H1 (cell line): Measurements from ENCODE around the gene HIPK2. TPM values are rescaled to one million over a fixed set of nuclear protein-coding genes. Genes with fewer than 3 reads are reported as not detected.

Source experiments
- SIX5 ChIP-seq: IDR thresholded peaks from 2 replicates; pipeline ENCODE4 v1.6.1; 2011; ENCODE audit warnings: mild to moderate bottlenecking, low read depth, low read length
- TCF12 ChIP-seq: IDR thresholded peaks from 2 replicates; pipeline ENCODE4 v1.6.1; 2011; ENCODE audit warnings: low read depth, mild to moderate bottlenecking, low read length
- polyA plus RNA-seq, 7 experiments: library from polyadenylated mRNA; depleted of rRNA in 3 of 7; stranded (reverse) in 5 of 7; unstranded in 2 of 7; fragments of >200 nt in 5 of 7; fragments of 200-250 nt in 2 of 7; gene quantifications; 1 replicate in 5 of 7; 2 replicates in 1 of 7; 4 replicates in 1 of 7; pipeline versions ENCODE4 v1.2.1 to v1.2.3, GENCODE V29; 2011 to 2013; ENCODE audit warnings: missing spikeins in 2 of 7, mixed read lengths in 2 of 7
- total RNA-seq: library from RNA; stranded (reverse); fragmentation: NEBNext Ultra II Directional; extraction: Animal tissue kit (Norgen Biotek cat#: 25700); gene quantifications from 2 replicates; pipeline ENCODE4 v1.2.1, GENCODE V29; 2021
- TF ChIP-seq, protein P1 (sequence below), 3 experiments: IDR thresholded peaks; 1 replicate in 2 of 3; 2 replicates in 1 of 3; pipeline versions ENCODE4 v1.5.1 to v1.6.1; 2011; ENCODE audit warnings: low read length in 3 of 3, mild to moderate bottlenecking in 3 of 3, inconsistent platforms in 2 of 3, low read depth in 1 of 3, moderate library complexity in 1 of 3; ENCODE audit not compliant: insufficient read depth in 1 of 3; ENCODE audit errors: control extremely low read depth in 1 of 3

Gene HIPK2
- total and polyA plus RNA-seq, 2 of the 8 experiments (the other 6 are each of a cell fraction or from before 2014, with no cell fraction given) = 8.3 to 24.3 TPM

DNA sequence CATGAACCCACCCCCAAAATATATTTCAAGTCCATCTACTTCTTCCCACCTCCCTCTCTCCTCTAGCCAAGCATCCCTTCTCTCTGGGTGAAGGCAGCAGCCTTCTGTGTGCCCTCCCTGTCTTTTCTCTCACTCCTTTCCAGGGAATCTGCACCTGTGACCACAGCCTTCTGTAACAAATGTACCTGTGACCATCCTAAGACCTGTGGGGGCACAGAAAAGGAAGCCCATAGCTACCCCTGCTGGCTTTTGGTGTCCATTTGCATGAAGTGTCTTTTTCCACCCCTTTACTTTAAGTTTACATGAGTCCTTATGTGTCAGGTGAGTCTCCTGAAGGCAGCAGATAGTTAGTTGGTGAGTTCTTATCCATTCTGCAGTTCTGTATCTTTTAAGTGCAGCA is 49.2 kb upstream of the HIPK2 start (continued):
- TF ChIP-seq, protein P1, sequence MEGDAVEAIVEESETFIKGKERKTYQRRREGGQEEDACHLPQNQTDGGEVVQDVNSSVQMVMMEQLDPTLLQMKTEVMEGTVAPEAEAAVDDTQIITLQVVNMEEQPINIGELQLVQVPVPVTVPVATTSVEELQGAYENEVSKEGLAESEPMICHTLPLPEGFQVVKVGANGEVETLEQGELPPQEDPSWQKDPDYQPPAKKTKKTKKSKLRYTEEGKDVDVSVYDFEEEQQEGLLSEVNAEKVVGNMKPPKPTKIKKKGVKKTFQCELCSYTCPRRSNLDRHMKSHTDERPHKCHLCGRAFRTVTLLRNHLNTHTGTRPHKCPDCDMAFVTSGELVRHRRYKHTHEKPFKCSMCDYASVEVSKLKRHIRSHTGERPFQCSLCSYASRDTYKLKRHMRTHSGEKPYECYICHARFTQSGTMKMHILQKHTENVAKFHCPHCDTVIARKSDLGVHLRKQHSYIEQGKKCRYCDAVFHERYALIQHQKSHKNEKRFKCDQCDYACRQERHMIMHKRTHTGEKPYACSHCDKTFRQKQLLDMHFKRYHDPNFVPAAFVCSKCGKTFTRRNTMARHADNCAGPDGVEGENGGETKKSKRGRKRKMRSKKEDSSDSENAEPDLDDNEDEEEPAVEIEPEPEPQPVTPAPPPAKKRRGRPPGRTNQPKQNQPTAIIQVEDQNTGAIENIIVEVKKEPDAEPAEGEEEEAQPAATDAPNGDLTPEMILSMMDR (IDR thresholded peaks at IDR 0.05; ENCODE audit: control extremely low read depth in 1 of 3, insufficient read depth in 1 of 3, low read depth in 1 of 3, low read length in 3 of 3) = peak in 1 of 3 experiments; percentile 22; a peak in 1 of 4 replicates
- TF ChIP-seq SIX5 (no peak), TCF12 (no peak)
- TF ChIP-seq, all 59 proteins: peak for 2
